Activated CD8-positive, alpha-beta memory T cell treated with anti-CD3 and anti-CD28 coated beads for 4 hours (primary cell): ENCODE results near the gene TAOK3.
"Not testable (repeated sequence)": the region's sequence is repeated elsewhere in the genome, so short reads cannot be mapped to it uniquely, and the experiment has no call there.

Source experiments
- DNase-seq, 2 donors: peaks; one replicate each; pipeline ENCODE4 v3.0.0-alpha.2; 2020; ENCODE audit warnings: low read depth in 2 of 2

TAOK3 gene

DNA sequence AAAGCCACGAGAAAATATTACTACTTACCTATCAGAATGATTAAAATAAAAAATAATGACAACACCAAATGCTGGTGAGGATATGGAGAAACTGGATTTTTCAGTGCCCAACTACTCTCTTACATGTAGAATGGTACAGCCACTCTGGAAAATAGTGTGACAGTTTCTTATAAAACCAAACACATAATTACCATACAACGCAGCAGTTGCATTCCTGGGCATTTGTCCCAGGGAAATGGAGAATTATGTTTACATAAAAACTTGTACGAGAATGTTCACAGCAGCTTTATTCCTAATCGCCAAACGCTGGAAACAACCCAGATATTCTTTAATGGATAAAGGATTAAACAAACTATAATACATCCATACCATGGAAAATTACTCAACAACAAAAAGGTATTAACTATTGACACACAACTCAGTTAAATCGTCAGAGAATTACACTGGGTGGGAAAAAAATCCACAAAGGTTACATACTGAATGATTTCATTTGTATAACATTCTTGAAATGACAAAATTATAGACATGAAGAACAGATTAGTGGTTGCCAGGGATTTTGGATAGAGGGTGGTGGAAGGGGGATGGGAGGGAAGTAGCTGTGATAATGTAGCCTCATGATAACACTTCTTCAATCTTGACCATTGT, 35.4 kb downstream of the TAOK3 start:
- no peak for DNase-seq

GRCh38 chr12:118336123-118336522, 36.6 kb downstream of the TAOK3 start:
- DNase-seq, result no peak

DNA sequence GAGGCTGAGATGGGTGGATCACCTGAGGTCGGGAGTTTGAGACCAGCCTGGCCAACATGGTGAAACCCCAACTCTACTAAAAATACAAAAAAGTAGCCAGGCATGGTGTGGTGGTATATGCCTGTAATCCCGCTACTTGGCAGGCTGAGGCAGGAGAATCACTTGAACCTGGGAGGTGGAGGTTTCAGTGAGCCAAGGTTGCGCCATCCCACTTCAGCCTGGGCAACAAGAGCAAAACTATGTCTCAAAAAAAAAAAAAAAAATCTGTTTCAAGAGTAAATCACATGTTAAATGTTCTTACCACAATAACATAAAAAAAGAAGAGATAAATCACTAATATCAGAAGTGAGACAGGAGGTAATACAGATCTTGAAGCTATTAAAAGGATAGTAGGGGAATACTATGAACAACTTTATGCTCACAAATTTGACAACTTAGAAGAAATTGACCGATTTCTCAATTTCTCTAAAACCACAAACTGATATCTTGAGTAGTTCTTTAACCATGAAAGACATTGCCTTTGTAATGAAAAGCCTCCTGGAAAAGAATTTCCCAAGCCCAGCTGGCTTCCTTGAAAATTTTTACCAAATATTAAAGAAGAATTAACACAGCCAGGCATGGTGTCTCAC, 37.7 kb downstream of the TAOK3 start:
- no peak for DNase-seq

- no peak for DNase-seq
Measured at GRCh38 chr12:118334241-118334640, 38.5 kb downstream of the TAOK3 start.

GRCh38 chr12:118332511-118332910, 40.2 kb downstream of the TAOK3 start:
- no peak for DNase-seq

DNA sequence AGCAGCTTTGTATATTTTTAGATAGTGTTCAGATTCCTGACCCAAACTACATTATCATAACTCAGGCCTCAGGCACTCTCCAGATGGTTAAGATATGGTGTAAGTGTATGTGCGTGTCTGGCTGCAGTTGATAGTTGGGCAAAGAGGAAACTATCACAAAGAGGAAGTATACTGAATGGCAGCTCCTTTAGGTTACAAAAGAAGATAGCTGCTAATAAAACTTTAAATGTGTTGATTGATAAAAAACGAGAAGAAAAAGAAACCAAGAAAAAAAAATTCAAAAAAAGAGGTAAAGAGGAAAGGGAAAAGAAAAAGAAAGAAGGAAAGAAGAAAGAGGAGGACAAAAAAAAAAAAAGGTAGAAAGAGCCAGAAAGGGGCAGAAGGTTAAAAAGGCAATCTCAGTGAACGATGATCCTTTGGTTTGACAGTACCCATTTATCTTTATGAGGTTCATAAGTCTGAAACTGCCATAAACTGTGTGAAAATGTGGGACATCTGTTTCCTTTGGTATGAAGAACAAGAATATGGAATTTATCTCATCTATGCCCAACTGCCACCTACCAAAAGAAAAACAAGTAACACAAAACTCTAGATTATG, 42.2 kb downstream of the TAOK3 start:
- DNase-seq, result no peak

DNA sequence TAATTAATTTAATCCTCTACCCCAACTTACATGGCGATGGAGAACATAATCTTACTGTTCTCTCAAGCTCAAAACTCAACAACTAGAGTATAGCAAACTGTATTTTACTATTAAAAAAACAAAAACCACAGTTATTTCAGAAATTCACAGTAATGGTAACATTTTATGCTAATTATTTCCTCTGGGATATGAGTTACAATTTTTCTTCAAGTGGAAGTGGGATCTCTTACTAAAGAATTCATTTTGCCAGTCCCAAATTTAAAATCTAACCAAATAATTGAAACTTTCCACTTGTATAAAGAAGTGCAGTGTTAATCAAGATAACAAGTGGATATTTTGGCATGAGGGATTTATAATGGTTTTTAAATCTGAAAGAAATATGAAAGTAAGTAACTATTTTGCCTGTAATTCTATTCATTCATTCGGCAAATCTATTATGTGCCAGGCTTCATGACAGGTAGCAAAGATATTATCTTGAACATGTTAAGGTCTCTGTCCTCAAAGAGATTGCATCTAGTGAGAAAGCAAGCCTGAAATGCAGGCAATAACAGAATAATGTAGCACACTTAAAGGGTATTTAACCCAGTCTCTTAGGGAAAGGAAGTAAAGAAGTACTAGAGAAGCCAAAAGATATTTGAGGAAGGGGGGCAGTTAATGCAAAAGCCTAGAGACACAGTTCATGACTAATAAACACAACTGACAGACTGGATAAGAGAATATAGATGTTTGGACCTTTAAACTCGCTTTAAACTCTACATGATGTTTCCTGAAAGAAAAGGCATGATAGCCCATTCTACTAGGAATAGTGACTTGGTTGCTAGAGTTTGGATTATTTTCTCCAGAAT, 44.0 kb downstream of the TAOK3 start:
- DNase-seq, result no peak

DNA sequence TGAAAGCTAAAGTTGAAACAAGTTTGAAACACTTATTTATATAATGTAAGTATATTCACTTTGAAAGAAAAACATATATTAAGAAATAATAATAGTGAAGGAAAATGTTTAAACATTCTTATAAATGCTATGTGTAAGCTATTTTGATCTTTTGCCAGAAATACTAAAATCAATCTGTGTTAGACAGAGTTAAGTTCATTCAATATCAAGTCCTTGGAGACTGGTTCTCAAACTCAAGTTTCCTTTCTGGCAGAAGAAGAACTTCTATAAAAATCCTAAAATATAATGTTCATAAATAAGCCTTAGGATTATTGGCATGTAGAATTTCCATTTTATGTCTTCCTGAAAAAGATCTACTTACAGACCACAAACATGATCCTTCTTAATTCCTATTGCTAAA, 45.3 kb downstream of the TAOK3 start:
- no peak for DNase-seq

DNA sequence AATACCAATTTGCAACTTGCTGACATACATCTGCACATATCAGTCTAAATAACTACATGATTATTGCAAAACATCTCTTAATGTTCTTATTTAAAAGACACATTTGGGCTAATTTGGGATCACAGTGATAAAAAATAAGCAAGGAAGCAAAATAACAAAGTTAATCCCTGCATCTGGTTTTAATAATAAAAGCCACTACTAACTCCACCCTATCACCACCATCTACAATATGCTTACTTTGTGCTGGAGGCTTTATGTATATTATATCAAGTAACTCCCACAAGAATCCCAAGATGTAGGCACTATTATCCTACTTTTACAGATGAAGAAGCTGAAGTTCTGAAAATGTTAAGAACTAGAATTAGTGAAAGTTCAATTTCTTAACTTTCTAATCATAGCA, 45.7 kb downstream of the TAOK3 start:
- no peak for DNase-seq

GRCh38 chr12:118325081-118325480, 47.6 kb downstream of the TAOK3 start:
- DNase-seq, result no peak

DNA sequence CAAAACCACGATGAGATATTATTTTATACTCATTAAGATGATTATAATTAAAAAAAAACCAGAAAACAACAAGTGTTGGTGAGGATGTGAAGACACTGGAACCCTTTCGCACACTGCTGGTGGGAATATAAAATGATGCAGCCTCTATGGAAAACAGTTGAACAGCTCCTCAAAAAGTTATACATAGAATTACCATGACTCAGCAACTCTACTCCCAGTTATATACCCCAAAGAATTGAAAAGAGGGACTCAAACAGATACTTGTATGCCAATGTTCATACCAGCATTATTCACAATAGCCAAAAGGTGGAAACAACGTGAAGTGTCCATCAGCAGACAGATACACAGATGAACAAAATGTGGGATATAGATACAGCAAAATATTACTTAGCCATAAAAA, 53.1 kb downstream of the TAOK3 start:
- no peak for DNase-seq

- no peak for DNase-seq
Measured at GRCh38 chr12:118318744-118319143, 54.0 kb downstream of the TAOK3 start.

DNA sequence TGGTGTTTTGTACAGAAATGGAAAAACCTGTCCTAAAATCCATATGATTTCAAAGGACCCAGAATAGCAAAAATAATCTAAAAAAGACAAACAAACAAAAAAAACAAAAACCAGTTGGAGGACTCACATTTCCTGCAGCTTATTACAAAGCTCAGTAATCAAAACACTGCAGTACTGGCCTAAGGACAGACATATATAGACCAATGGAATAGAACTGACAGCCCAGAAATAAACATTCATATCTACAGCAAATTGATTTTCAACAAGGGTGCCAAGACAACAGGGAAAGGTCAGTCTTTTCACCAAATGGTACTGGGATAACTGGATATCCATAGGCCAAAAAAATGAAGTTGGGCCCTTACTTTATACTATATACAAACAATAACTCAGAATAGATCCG, 55.0 kb downstream of the TAOK3 start:
- DNase-seq, result no peak

DNA sequence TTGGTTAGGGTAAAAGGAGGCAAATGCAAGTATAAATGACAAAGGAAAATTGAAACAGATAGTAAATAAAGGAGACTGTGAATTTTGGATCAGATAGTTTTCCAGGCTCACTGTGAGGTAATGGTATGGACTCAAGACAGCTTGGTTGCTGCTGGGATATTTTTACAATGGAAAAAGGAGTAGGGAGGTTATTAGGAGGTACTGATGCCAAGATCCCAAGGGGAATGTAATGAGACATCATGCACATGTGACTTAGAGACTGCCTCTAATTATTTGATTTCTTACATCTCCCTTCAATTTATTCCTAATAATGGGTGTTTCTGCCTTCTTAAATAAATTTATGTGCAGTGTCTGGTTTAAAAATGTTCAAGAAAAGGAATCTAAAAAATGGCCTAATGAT, 56.9 kb downstream of the TAOK3 start:
- no peak for DNase-seq

DNA sequence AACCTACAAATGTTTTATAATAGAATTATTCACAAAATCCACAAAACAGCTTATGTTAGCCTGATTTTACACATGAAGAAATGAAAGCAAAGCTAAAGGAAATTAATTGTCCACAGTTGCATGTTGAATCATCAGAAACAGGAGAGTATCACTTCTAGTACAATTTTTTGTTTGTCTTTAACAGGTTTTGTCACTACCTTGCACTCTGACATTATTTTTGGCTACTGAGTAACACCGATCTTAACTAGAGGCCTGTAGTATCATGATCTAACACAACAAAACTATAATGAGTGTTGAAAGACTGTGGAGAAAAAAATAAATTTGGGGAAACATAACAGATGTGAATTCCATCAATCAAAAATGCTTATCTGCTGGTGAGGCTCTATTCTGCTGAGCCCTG, 60.1 kb downstream of the TAOK3 start:
- no peak for DNase-seq

- no peak for DNase-seq
Measured at GRCh38 chr12:118311666-118312065, 61.0 kb downstream of the TAOK3 start.

GRCh38 chr12:118310320-118310719, 62.4 kb downstream of the TAOK3 start:
- DNase-seq, result no peak

GRCh38 chr12:118308006-118308405, 64.7 kb downstream of the TAOK3 start:
- DNase-seq, result not testable (repeated sequence)

DNA sequence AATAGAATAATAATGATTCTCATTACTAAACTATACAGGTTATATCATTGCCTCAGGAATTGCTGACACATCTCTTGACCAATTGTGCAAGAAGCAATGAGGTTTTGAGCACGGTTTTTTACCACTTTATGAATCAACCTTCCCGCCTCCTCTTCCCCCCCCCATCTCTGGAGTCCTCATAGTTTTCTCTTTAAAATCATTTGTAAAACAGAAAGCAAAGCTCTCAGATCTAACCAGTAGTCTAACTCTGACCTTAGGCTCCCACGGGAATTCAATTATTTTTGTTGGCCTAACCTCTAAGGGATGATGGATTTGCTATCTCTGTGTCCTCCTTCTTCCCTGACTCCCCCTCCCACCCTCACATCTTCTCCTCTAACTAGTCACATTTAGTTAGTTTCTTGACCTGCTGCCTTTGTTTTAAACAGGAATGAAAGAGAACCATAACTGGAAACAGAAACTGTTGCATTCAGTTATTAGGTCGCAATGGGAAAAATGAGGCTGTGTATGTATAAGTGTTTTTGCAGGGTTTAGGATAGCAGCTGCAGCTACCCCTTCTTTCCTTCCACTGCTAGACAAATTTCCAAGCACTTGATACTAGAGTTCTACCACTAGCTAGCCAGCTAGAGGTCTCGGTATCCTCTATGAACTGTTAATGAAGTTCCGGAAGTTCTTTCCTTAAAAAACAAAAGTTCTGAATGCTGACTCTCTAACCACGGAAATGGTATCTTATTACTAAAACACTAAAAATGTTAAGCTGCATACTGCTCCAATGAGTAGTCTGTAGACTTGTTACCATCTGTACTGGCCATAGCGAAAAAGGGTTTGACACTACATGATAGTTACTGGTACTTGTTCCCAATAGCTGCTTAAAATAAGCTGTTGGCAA, 65.4 kb downstream of the TAOK3 start:
- peak; percentile 3 to 6 for DNase-seq

DNA sequence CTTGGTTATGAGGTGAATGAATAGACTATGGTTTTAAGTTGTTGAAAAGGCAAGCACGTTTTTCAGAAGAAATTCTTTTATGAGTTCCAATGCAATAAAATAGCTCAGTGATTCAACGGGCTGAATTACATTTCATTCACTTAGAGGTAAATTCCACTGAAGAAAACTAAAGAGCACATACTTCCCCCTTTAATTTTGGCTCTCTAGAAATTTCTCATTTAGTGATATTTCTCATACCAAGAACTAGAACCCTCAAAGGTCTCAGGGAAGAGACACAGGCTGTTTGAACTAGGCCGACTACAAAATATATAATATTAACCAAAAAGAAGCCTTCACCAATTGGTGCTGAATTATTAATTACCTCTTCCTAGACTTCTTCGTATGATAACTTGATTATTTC, 68.6 kb downstream of the TAOK3 start:
- DNase-seq, result no peak

DNA sequence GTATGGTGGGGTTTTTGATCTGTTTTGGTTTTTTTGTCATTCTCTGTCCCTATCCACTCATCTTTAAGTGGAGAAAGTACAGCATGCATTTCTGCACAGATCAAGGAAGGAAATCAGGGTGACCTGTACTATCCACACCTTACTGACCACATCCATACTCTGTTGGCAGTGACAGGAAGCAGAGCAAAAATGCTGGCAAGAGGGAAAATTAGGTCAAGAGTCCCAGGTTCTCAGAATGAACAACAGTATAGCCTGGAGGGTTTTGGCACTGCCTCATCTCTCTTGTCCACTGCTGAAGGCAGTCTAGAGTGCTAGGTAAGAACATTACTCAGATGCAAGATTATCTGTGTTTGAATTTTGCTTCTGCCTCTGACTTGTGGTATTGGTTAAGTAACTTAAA, 70.7 kb downstream of the TAOK3 start:
- DNase-seq, result no peak
